ENCODE measurements around the gene OR4C6. TPM values are rescaled to one million over a fixed set of nuclear protein-coding genes. Genes with fewer than 3 reads are reported as not detected.

The OR4C6 gene
- total RNA-seq = not detected in 2 replicates

GRCh38 chr11:55661901-55662300, at the start of gene OR4C6:
OR4C6 (plus strand) TSS chr11:55662201; CDS start chr11:55665167, 2,966 bp downstream.
- H3K4me1 Mint-ChIP-seq = no peaks in the 10 kb centered on the region
- intact Hi-C loops (cut with micrococcal nuclease) = no loop called here
- no peaks in the 10 kb centered on the region for H3K27me3 Mint-ChIP-seq
- H3K36me3 Mint-ChIP-seq (ENCODE audit: low read depth) = no peaks in the 10 kb centered on the region
- H3K27ac Mint-ChIP-seq = no peak within 1 kb of the TSS
- H3K9me3 Mint-ChIP-seq = no peaks in the 10 kb centered on the region
- no peak within 1 kb of the TSS for H3K4me3 Mint-ChIP-seq
- DNase-seq = no peak

- intact Hi-C loops (cut with micrococcal nuclease) = no loop called here
- no peaks in the 10 kb centered on the region for H3K36me3 Mint-ChIP-seq (ENCODE audit: low read depth)
- DNase-seq = no peak
- no peak overlapping the region for H3K27ac Mint-ChIP-seq
- H3K27me3 Mint-ChIP-seq = no peaks in the 10 kb centered on the region
- no peaks in the 10 kb centered on the region for H3K4me1 Mint-ChIP-seq
- peaks cover 20% of the 10 kb centered on the region for H3K9me3 Mint-ChIP-seq
- no peak overlapping the region for H3K4me3 Mint-ChIP-seq
These were observed 37.5 kb upstream of the OR4C6 start for GRCh38 chr11:55624531-55624930.

GRCh38 chr11:55634813-55635212, 27.2 kb upstream of the OR4C6 start, which contains the start of gene OR4P4:
OR4P4 (plus strand) TSS chr11:55635113.
- Mint-ChIP-seq H3K9me3 (peaks cover 12% of the 10 kb centered on the region), H3K4me3 (no peak within 1 kb of the TSS), H3K4me1 (no peaks in the 10 kb centered on the region), H3K27me3 (no peaks in the 10 kb centered on the region), H3K36me3 (ENCODE audit: low read depth) (no peaks in the 10 kb centered on the region), H3K27ac (no peak within 1 kb of the TSS)
- DNase-seq = no peak
- intact Hi-C loops (cut with micrococcal nuclease) = no loop called here

DNA sequence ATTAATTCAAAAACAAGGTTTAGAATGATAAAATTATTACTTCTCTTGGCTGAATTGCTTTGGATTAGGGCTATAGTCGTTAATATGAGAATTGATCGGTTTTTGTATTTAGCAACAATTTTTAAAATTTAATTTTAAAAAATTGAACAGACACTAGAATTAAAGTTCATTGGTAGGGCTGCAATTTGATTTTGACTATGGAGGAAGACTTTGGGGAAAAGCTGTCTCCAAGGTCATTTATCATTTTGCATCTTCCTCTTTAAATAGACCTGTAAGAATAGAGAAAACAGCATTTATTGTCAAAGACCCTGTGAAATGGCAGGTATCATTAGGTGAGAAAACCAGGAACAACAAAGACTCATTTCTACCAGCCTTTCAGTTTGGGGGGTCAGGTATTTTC, 14.0 kb upstream of the OR4C6 start, which contains the start of gene OR4S2:
Gene OR4S2, plus strand, starts transcription at position 301 of the 400 bp plus-strand sequence. CDS start 2,577 bp downstream, outside the sequence.
- H3K9me3 Mint-ChIP-seq = peaks cover 27% of the 10 kb centered on the region
- no peaks in the 10 kb centered on the region for H3K27me3 Mint-ChIP-seq
- no peak within 1 kb of the TSS for H3K4me3 Mint-ChIP-seq
- no peaks in the 10 kb centered on the region for H3K4me1 Mint-ChIP-seq
- H3K27ac Mint-ChIP-seq = no peak within 1 kb of the TSS
- no peak for DNase-seq
- intact Hi-C loops (cut with micrococcal nuclease) = no loop called here
- H3K36me3 Mint-ChIP-seq (ENCODE audit: low read depth) = no peaks in the 10 kb centered on the region

GRCh38 chr11:55652560-55652959, 9.4 kb upstream of the OR4C6 start:
- intact Hi-C loops (cut with micrococcal nuclease) = no loop called here
- Mint-ChIP-seq H3K27me3 (no peaks in the 10 kb centered on the region), H3K4me1 (no peaks in the 10 kb centered on the region), H3K36me3 (ENCODE audit: low read depth) (no peaks in the 10 kb centered on the region), H3K4me3 (no peak overlapping the region), H3K27ac (no peak overlapping the region), H3K9me3 (peaks cover 20% of the 10 kb centered on the region)
- DNase-seq = no peak

DNA sequence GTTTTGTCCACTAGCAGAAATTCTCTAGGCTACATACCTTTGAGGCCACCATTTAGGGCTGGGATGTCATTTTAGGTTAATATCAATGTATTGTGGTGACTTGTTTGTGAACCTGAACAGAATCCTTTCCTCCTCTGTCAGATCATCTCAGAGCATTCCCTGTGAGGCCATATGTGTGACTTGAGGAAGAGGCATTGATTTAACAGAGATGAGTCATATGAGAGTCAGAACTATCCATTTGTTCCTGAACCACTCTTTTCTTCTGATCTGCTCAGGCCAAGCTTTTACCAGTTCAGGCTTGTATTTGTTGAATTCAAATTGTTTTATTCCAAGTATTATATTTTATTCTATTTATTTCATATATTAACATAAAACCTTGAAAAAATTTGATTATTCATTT, 6.9 kb upstream of the OR4C6 start:
- Mint-ChIP-seq H3K27ac (no peak overlapping the region), H3K9me3 (peaks cover 11% of the 10 kb centered on the region), H3K36me3 (ENCODE audit: low read depth) (no peaks in the 10 kb centered on the region), H3K27me3 (no peaks in the 10 kb centered on the region), H3K4me1 (no peaks in the 10 kb centered on the region), H3K4me3 (no peak overlapping the region)
- DNase-seq = no peak
- intact Hi-C loops (cut with micrococcal nuclease) = no loop called here

GRCh38 chr11:55658031-55658573, 3.9 kb upstream of the OR4C6 start:
- Mint-ChIP-seq H3K4me1 (no peaks in the 10 kb centered on the region), H3K27me3 (no peaks in the 10 kb centered on the region), H3K27ac (no peak overlapping the region), H3K4me3 (no peak overlapping the region), H3K36me3 (ENCODE audit: low read depth) (no peaks in the 10 kb centered on the region), H3K9me3 (peaks cover 4% of the 10 kb centered on the region)
- DNase-seq = no peak
- intact Hi-C loops (cut with micrococcal nuclease) = no loop called here

GRCh38 chr11:55658608-55659007, 3.4 kb upstream of the OR4C6 start:
- no peak overlapping the region for H3K27ac Mint-ChIP-seq
- H3K36me3 Mint-ChIP-seq (ENCODE audit: low read depth) = no peaks in the 10 kb centered on the region
- no peaks in the 10 kb centered on the region for H3K27me3 Mint-ChIP-seq
- H3K4me1 Mint-ChIP-seq = no peaks in the 10 kb centered on the region
- no peak overlapping the region for H3K4me3 Mint-ChIP-seq
- intact Hi-C loops (cut with micrococcal nuclease) = no loop called here
- DNase-seq = no peak
- H3K9me3 Mint-ChIP-seq = peaks cover 4% of the 10 kb centered on the region

- Mint-ChIP-seq H3K9me3 (peaks cover 4% of the 10 kb centered on the region), H3K27ac (no peak overlapping the region), H3K27me3 (no peaks in the 10 kb centered on the region), H3K4me1 (no peaks in the 10 kb centered on the region), H3K36me3 (ENCODE audit: low read depth) (no peaks in the 10 kb centered on the region), H3K4me3 (no peak overlapping the region)
- intact Hi-C loops (cut with micrococcal nuclease) = no loop called here
- DNase-seq = no peak
These were observed 7.4 kb downstream of the OR4C6 start for GRCh38 chr11:55669376-55669775.

DNA sequence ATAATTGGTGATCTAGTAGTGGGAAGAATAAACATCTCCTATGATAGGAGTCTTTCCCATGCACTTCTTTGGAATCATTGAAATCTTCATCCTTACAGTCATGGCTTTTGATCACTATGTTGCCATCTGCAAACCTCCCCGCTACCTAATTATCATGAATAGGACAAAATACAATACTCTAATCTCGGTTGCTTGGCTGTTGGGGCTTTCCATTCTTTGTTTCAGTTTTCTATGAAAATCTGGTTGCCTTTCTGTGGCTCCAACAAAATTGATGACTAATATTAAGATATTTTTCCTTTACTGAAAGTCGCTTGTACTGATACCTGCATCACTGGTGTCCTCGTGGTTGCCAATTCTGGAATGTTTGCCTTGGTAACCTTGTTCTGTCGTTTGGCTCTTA, 11.9 kb downstream of the OR4C6 start:
- intact Hi-C loops (cut with micrococcal nuclease) = no loop called here
- Mint-ChIP-seq H3K27me3 (no peaks in the 10 kb centered on the region), H3K4me1 (no peaks in the 10 kb centered on the region)

DNA sequence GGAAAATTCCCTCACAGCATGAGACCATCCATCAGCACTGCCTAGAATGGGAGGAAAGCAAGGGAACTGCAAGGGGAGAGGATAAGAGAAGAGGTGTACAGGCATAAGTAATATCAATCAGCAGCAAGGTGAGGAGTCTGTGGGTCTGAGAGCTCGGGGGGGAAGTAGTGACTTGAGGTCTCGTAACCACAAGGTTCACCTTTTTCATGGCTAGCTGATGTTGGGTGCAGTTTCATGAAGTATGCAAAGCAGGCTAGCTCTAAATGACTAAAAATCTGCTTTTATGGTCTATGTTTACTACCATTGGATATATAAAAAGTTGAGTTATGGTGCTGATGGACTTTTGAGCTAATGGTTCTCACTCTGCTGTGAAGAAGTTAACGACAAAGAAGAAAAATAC, 35.8 kb downstream of the OR4C6 start:
- no peaks in the 10 kb centered on the region for H3K36me3 Mint-ChIP-seq (ENCODE audit: low read depth)
- H3K9me3 Mint-ChIP-seq = peaks cover 7% of the 10 kb centered on the region
- no peak overlapping the region for H3K27ac Mint-ChIP-seq
- DNase-seq = no peak
- H3K4me3 Mint-ChIP-seq = no peak overlapping the region
- no peaks in the 10 kb centered on the region for H3K4me1 Mint-ChIP-seq
- intact Hi-C loops (cut with micrococcal nuclease) = no loop called here
- H3K27me3 Mint-ChIP-seq = no peaks in the 10 kb centered on the region

More for the DNA sequence above, 11.9 kb downstream of the OR4C6 start:
- Mint-ChIP-seq H3K27ac (no peak overlapping the region), H3K9me3 (no peaks in the 10 kb centered on the region), H3K4me3 (no peak overlapping the region), H3K36me3 (ENCODE audit: low read depth) (no peaks in the 10 kb centered on the region)
- DNase-seq = no peak

DNA sequence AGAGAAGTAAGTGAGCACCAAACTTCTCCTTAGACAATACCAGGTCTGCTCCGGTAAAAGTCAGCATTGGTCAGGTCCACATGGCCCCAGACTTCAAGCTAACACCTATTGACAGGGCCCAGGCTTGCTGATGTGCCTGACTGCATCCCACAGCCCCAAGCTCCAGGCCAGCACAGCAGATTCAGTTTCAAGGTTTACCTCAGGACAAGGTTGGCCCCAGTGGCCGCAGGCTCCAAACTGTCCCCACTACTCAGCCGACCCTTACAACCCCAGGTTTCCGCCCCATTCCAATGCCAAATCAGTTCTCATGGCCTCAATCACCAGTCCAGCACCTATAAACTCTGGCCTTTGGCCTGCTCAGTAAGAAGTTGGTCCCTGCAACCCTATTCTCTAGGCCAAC, 39.4 kb downstream of the OR4C6 start:
- Mint-ChIP-seq H3K36me3 (ENCODE audit: low read depth) (no peaks in the 10 kb centered on the region), H3K27ac (no peak overlapping the region), H3K27me3 (no peaks in the 10 kb centered on the region), H3K4me1 (no peaks in the 10 kb centered on the region), H3K4me3 (no peak overlapping the region), H3K9me3 (peaks cover 3% of the 10 kb centered on the region)
- DNase-seq = no peak
- intact Hi-C loops (cut with micrococcal nuclease) = no loop called here

- Mint-ChIP-seq H3K9me3 (peaks cover 3% of the 10 kb centered on the region), H3K4me1 (no peaks in the 10 kb centered on the region), H3K27ac (no peak overlapping the region), H3K4me3 (no peak overlapping the region), H3K36me3 (ENCODE audit: low read depth) (no peaks in the 10 kb centered on the region), H3K27me3 (no peaks in the 10 kb centered on the region)
- no peak for DNase-seq
- intact Hi-C loops (cut with micrococcal nuclease) = no loop called here
These were observed 45.0 kb downstream of the OR4C6 start for GRCh38 chr11:55707029-55707428.

GRCh38 chr11:55714982-55715888, 53.2 kb downstream of the OR4C6 start:
- Mint-ChIP-seq H3K4me1 (no peaks in the 10 kb centered on the region), H3K9me3 (no peaks in the 10 kb centered on the region), H3K27ac (no peak overlapping the region), H3K4me3 (no peak overlapping the region), H3K27me3 (no peaks in the 10 kb centered on the region), H3K36me3 (ENCODE audit: low read depth) (no peaks in the 10 kb centered on the region)
- intact Hi-C loops (cut with micrococcal nuclease) = no loop called here
- DNase-seq = peak; percentile 53

Data from activated CD4-positive, alpha-beta T cell treated with anti-CD3 and anti-CD28 coated beads, Interleukin-2, amount 10 ng/mL, durations not matched to agents 24 days and 14 days (primary cell).